ENCODE data around the gene SLC5A3.

SLC5A3 gene

DNA sequence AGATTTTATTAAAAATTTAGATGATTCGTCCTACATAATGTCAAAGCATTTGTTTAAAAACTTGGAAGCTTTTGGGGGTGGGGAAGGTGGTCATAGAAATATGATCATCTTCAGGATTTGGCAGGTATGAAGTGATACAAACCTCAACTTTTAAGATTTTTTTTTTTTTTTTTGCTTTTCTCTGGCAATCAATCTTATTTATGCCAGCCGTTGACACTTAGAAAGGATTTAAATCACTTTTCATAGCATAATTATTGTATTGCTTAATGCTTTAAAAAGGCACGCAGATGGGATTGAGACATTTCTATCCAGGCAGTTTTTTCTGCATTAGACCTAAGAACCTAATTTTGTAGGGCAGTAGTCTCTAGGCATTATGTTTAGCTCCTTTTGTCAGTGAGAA lies 19.7 kb downstream of the SLC5A3 start:
- H3K4me3 ChIP-seq (ENCODE audit: low read length): no peak overlapping the region
- peaks cover 25% of the 10 kb centered on the region for H3K36me3 ChIP-seq (ENCODE audit: insufficient read depth, low read length)
- no peak overlapping the region for H2AFZ ChIP-seq (ENCODE audit: low read depth, low read length)

GRCh38 chr21:34094949-34095348 lies 21.6 kb downstream of the SLC5A3 start:
- H3K36me3 ChIP-seq (ENCODE audit: insufficient read depth, low read length): peaks cover 27% of the 10 kb centered on the region

More for the DNA sequence above, 19.7 kb downstream of the SLC5A3 start:
- Histone ChIP-seq H3K4me1 (ENCODE audit: insufficient read depth, low read length) (no peaks in the 10 kb centered on the region), H3K9me3 (ENCODE audit: low read length) (no peaks in the 10 kb centered on the region), H3K27me3 (ENCODE audit: insufficient read depth, low read length) (no peaks in the 10 kb centered on the region)

DNA sequence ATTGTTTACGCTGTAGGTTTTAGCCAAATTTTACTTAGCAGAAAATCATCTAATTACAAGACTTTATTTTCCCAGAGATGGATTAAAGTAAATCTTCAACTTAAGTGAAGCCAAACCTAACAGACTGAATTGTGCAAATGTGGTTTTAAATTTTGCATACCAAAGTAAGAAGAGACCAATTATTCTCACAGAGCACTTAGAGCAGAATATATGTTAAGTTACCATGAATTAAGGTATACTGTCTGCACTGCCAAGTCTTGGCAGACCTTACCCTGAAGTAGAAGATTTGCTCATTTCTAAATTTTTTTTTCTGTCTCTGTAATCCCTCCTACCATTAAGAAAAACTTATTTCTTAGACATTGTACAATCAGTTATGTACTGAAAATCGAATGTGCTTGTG lies 24.1 kb downstream of the SLC5A3 start:
- Histone ChIP-seq H3K27me3 (ENCODE audit: insufficient read depth, low read length) (no peaks in the 10 kb centered on the region), H2AFZ (ENCODE audit: low read depth, low read length) (no peak overlapping the region), H3K9me3 (ENCODE audit: low read length) (no peaks in the 10 kb centered on the region), H3K4me3 (ENCODE audit: low read length) (no peak overlapping the region), H3K36me3 (ENCODE audit: insufficient read depth, low read length) (peaks cover 27% of the 10 kb centered on the region), H3K4me1 (ENCODE audit: insufficient read depth, low read length) (peaks cover 24% of the 10 kb centered on the region)

More at GRCh38 chr21:34094949-34095348, 21.6 kb downstream of the SLC5A3 start:
- no peaks in the 10 kb centered on the region for H3K9me3 ChIP-seq (ENCODE audit: low read length)
- H3K4me3 ChIP-seq (ENCODE audit: low read length): no peak overlapping the region
- no peaks in the 10 kb centered on the region for H3K27me3 ChIP-seq (ENCODE audit: insufficient read depth, low read length)
- no peak overlapping the region for H2AFZ ChIP-seq (ENCODE audit: low read depth, low read length)
- peaks cover 8% of the 10 kb centered on the region for H3K4me1 ChIP-seq (ENCODE audit: insufficient read depth, low read length)

GRCh38 chr21:34100337-34100736 lies 27.0 kb downstream of the SLC5A3 start:
- no peak overlapping the region for H2AFZ ChIP-seq (ENCODE audit: low read depth, low read length)
- no peaks in the 10 kb centered on the region for H3K27me3 ChIP-seq (ENCODE audit: insufficient read depth, low read length)
- peaks cover 24% of the 10 kb centered on the region for H3K4me1 ChIP-seq (ENCODE audit: insufficient read depth, low read length)
- no peaks in the 10 kb centered on the region for H3K9me3 ChIP-seq (ENCODE audit: low read length)
- H3K36me3 ChIP-seq (ENCODE audit: insufficient read depth, low read length): peaks cover 18% of the 10 kb centered on the region
- H3K4me3 ChIP-seq (ENCODE audit: low read length): no peak overlapping the region

DNA sequence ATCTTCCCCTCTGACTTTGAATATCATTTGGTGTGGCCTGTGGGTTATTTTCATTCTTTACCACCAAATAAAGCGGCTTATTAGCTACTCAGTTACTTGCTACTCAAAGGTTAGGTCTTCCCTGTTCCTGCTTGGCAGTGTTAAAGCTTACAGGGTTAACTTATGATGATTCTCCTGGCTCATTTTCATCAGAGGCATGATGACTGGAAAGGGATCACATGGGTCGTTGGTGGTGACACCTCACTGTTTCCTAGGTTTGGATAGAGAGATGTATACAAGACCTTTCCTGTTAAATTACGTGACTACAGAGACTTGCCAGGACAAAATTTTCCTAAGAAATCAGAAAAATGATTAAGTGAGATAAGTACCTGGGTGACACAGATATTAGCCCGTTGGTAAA lies 27.4 kb downstream of the SLC5A3 start:
- no peaks in the 10 kb centered on the region for H3K27me3 ChIP-seq (ENCODE audit: insufficient read depth, low read length)
- no peak overlapping the region for H3K4me3 ChIP-seq (ENCODE audit: low read length)
- H2AFZ ChIP-seq (ENCODE audit: low read depth, low read length): no peak overlapping the region
- H3K4me1 ChIP-seq (ENCODE audit: insufficient read depth, low read length): peaks cover 24% of the 10 kb centered on the region
- no peaks in the 10 kb centered on the region for H3K9me3 ChIP-seq (ENCODE audit: low read length)
- H3K36me3 ChIP-seq (ENCODE audit: insufficient read depth, low read length): peaks cover 14% of the 10 kb centered on the region

GRCh38 chr21:34105947-34106541 lies 32.7 kb downstream of the SLC5A3 start:
- Histone ChIP-seq H3K36me3 (ENCODE audit: insufficient read depth, low read length) (no peaks in the 10 kb centered on the region), H3K27me3 (ENCODE audit: insufficient read depth, low read length) (no peaks in the 10 kb centered on the region), H2AFZ (ENCODE audit: low read depth, low read length) (no peak overlapping the region), H3K9me3 (ENCODE audit: low read length) (no peaks in the 10 kb centered on the region), H3K4me1 (ENCODE audit: insufficient read depth, low read length) (peaks cover 6% of the 10 kb centered on the region), H3K4me3 (ENCODE audit: low read length) (no peak overlapping the region)

DNA sequence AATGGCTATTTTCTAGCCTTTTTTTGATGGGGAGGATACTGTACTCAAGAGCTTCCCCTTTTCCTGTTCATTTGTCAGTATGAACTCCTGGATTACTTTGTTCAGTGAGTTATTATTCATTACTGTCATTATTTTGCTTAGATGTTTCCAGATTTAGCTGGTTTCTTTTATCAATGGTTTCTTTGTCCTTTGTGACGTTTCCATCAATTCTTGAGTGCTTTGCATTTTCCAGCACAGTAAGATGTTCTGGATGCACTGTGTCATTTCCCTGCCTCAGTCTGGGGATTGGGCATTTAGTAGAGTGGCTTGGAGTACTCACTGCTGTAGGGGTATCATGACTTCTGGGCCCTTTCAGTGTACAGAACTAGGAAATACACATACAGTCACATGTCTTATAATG lies 34.2 kb downstream of the SLC5A3 start:
- H3K9me3 ChIP-seq (ENCODE audit: low read length): no peaks in the 10 kb centered on the region

DNA sequence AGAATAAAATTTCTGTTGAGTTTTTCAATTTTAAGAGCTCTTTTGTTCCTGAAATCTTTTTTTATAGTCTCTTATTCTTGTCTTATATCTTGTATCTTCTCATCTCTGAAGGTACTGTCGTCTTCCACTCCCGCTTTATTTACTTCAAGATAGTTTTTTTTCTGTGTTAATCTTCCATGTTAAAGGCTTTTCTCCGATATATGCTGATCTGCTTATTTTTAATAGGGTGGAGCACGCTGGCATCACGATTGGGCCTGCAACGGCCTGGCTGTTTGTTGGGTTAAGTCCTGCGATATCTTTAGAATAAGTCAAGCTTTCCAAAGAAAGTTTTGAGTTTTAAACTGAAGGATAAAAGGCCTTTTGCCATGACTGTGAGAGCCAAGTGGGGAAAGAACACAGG lies 35.7 kb downstream of the SLC5A3 start:
- H3K36me3 ChIP-seq (ENCODE audit: insufficient read depth, low read length): no peaks in the 10 kb centered on the region
- H3K4me1 ChIP-seq (ENCODE audit: insufficient read depth, low read length): peaks cover 12% of the 10 kb centered on the region
- no peaks in the 10 kb centered on the region for H3K27me3 ChIP-seq (ENCODE audit: insufficient read depth, low read length)
- no peak overlapping the region for H3K4me3 ChIP-seq (ENCODE audit: low read length)
- no peaks in the 10 kb centered on the region for H3K9me3 ChIP-seq (ENCODE audit: low read length)
- H2AFZ ChIP-seq (ENCODE audit: low read depth, low read length): no peak overlapping the region

More for the DNA sequence above, 34.2 kb downstream of the SLC5A3 start:
- no peak overlapping the region for H3K4me3 ChIP-seq (ENCODE audit: low read length)
- H2AFZ ChIP-seq (ENCODE audit: low read depth, low read length): no peak overlapping the region
- no peaks in the 10 kb centered on the region for H3K36me3 ChIP-seq (ENCODE audit: insufficient read depth, low read length)
- H3K4me1 ChIP-seq (ENCODE audit: insufficient read depth, low read length): no peaks in the 10 kb centered on the region
- no peaks in the 10 kb centered on the region for H3K27me3 ChIP-seq (ENCODE audit: insufficient read depth, low read length)

DNA sequence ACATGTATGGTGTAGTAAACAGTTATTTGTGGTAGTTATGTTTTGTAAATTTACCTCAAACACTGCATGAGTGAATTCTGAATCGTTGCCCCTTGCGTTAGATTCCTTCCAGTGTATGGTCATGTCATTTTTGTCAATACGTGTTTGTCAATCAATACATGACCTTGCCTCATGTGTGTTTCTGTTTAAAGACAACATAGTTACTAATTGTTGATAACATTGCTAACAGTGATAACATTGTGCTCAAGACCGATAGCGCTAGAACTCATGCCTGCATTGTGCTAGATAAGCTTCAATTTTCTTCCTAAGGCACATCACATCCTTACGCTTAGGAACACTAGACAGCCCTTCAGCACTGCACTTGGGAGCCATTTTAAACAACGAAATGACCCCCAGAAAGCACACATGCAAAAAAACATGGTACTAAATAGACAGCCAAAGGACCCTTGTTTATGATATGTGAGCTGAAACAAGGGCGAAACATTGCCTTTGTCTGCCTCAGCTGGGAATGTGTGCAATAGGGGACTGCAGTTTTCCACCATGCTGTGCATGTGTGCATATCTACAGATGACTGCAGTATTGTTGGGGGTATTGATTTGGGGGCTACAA lies 37.3 kb downstream of the SLC5A3 start:
- Histone ChIP-seq H3K4me1 (ENCODE audit: insufficient read depth, low read length) (peaks cover 17% of the 10 kb centered on the region), H2AFZ (ENCODE audit: low read depth, low read length) (no peak overlapping the region), H3K4me3 (ENCODE audit: low read length) (no peak overlapping the region), H3K9me3 (ENCODE audit: low read length) (no peaks in the 10 kb centered on the region), H3K36me3 (ENCODE audit: insufficient read depth, low read length) (no peaks in the 10 kb centered on the region), H3K27me3 (ENCODE audit: insufficient read depth, low read length) (no peaks in the 10 kb centered on the region)

DNA sequence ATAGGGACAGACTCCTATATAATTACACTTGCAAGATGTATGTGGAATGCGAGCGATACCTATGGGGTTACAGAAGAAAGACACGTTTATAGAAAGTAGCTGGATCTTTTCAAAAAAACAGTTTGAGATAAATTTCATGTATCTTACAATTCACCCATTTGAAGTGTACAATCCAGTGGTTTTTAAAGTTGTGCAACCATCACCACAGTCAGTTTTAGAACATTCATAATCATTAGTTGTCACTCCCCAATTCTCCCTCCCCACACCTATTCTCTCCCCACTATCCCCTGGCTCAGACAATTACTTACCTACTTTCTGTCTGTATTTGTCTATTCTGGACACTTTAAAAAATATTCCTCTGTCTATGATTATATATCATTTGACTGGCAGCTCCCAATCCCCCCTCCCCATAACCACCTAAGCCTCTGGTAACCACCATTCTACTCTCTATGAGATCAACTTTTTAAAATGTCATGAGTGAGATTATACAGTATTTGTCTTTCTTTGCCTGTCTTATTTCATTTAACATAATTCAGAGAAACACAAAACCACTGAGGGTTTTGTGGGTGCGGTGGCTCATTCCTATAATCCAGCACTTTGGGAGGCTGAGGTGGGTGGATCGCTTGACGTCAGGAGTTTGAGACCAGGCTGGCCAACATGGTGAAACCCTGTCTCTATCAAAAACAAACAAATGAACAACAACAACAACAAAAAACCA lies 39.1 kb downstream of the SLC5A3 start:
- H2AFZ ChIP-seq (ENCODE audit: low read depth, low read length): no peak overlapping the region
- H3K4me3 ChIP-seq (ENCODE audit: low read length): no peak overlapping the region
- H3K27me3 ChIP-seq (ENCODE audit: insufficient read depth, low read length): no peaks in the 10 kb centered on the region
- peaks cover 17% of the 10 kb centered on the region for H3K4me1 ChIP-seq (ENCODE audit: insufficient read depth, low read length)
- no peaks in the 10 kb centered on the region for H3K36me3 ChIP-seq (ENCODE audit: insufficient read depth, low read length)
- H3K9me3 ChIP-seq (ENCODE audit: low read length): no peaks in the 10 kb centered on the region

DNA sequence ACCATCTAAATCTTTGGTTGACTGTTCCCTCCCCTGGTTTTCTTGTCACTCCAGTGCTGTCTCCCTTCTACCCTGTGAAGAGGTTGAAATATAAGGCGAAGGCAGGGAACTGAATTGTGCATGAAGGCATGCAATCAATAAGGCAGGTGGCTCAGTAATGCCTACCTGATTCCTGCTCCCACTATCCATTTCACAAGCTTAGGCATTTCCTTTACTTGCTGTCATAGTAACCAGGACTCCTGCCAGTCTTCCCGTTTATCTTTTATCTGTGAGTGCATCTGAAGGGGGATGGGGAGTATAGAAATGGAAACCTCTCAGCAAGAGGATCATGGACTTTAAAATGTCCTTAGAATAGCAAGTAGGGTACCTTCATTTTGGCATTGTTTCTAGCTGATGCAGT lies 40.5 kb downstream of the SLC5A3 start:
- Histone ChIP-seq H3K4me3 (ENCODE audit: low read length) (no peak overlapping the region), H3K9me3 (ENCODE audit: low read length) (no peaks in the 10 kb centered on the region), H3K36me3 (ENCODE audit: insufficient read depth, low read length) (no peaks in the 10 kb centered on the region)

DNA sequence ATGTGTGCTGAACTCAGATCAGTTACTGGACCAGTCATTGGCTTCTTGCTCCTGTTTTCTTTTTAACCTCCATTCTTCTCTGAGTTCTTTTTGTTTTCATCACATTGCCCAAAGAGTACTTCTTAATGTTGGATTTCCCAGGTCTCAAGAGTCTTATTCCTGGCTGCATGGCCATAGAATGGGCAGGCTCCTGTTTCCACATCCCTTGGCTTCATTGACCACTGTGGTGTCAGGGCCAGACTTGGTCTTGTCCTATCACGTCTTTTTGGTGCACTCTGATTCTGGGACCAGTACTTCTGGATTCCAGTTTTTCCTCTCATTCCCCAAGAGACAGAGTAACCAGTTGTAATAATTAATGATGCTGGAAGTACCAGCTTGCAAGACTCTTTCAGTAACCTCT lies 41.8 kb downstream of the SLC5A3 start:
- Histone ChIP-seq H3K9me3 (ENCODE audit: low read length) (no peaks in the 10 kb centered on the region), H3K36me3 (ENCODE audit: insufficient read depth, low read length) (no peaks in the 10 kb centered on the region), H3K27me3 (ENCODE audit: insufficient read depth, low read length) (no peaks in the 10 kb centered on the region), H3K4me1 (ENCODE audit: insufficient read depth, low read length) (peaks cover 17% of the 10 kb centered on the region), H3K4me3 (ENCODE audit: low read length) (no peak overlapping the region), H2AFZ (ENCODE audit: low read depth, low read length) (no peak overlapping the region)

More for the DNA sequence above, 40.5 kb downstream of the SLC5A3 start:
- Histone ChIP-seq H3K27me3 (ENCODE audit: insufficient read depth, low read length) (no peaks in the 10 kb centered on the region), H3K4me1 (ENCODE audit: insufficient read depth, low read length) (peaks cover 17% of the 10 kb centered on the region), H2AFZ (ENCODE audit: low read depth, low read length) (no peak overlapping the region)

DNA sequence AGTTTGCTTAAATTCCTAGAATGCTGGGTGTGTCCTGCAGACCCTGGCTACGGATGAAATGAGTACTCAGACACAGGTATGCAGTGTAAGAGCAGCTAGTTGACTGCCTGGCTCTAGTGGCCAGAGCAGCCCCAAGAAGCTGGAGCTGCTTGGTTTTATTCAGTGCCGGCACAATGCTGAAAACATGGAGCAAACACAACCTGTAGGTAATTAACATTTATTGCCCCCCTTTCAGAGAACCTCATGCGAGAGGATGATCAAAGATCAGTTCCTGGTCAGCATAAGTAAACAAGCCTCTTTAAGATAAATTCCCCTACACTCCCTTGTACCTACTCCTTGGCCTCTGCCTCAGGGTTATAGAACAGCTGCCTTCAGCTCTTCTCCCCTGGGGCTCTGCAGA lies 43.2 kb downstream of the SLC5A3 start:
- Histone ChIP-seq H3K36me3 (ENCODE audit: insufficient read depth, low read length) (no peaks in the 10 kb centered on the region), H2AFZ (ENCODE audit: low read depth, low read length) (no peak overlapping the region), H3K9me3 (ENCODE audit: low read length) (no peaks in the 10 kb centered on the region), H3K4me3 (ENCODE audit: low read length) (no peak overlapping the region), H3K4me1 (ENCODE audit: insufficient read depth, low read length) (peaks cover 17% of the 10 kb centered on the region), H3K27me3 (ENCODE audit: insufficient read depth, low read length) (no peaks in the 10 kb centered on the region)
